ENCODE measurements around the gene GNPTAB. TPM values are rescaled to one million over a fixed set of nuclear protein-coding genes. Genes with fewer than 3 reads are reported as not detected.
"Not testable (repeated sequence)": the region's sequence is repeated elsewhere in the genome, so short reads cannot be mapped to it uniquely, and the experiment has no call there.

GNPTAB gene
- total RNA-seq, 3 donors from 2014 or later (not counting 1 experiment from before 2014, with no cell fraction given), result 260 to 285 (median 262) TPM

GRCh38 chr12:101870925-101871324, 40.2 kb upstream of the GNPTAB start:
- Mint-ChIP-seq H3K36me3 (no peaks in the 10 kb centered on the region), H3K4me3 (no peak overlapping the region)

GRCh38 chr12:101867619-101868018, 36.9 kb upstream of the GNPTAB start:
- H3K4me3 ChIP-seq (ENCODE audit: low read length); H3K9me3 ChIP-seq (ENCODE audit: control insufficient read depth, insufficient read depth, low read length); H3K27ac ChIP-seq (ENCODE audit: low read length); H3K36me3 Mint-ChIP-seq; intact Hi-C loops (cut with micrococcal nuclease); H3K36me3 ChIP-seq (ENCODE audit: control insufficient read depth, insufficient read depth, low read length); H3K27ac Mint-ChIP-seq; H3K9me3 Mint-ChIP-seq; H3K4me1 Mint-ChIP-seq; DNase-seq; H3K4me3 Mint-ChIP-seq; ATAC-seq; H3K4me1 ChIP-seq (ENCODE audit: control insufficient read depth, insufficient read depth, low read length); H3K27me3 ChIP-seq (ENCODE audit: control insufficient read depth, insufficient read depth, low read length); H3K27me3 Mint-ChIP-seq (ENCODE audit: low read depth in 2 of 2): not testable (repeated sequence)
- 100% methylated on average over 1 of the region's 3 CpGs for WGBS (ENCODE audit: insufficient coverage)

More at GRCh38 chr12:101870925-101871324, 40.2 kb upstream of the GNPTAB start:
- H3K9me3 ChIP-seq (ENCODE audit: control insufficient read depth, insufficient read depth, low read length), result no peaks in the 10 kb centered on the region
- no peak for ATAC-seq
- H3K27me3 ChIP-seq (ENCODE audit: control insufficient read depth, insufficient read depth, low read length), result no peaks in the 10 kb centered on the region
- no peaks in the 10 kb centered on the region for H3K36me3 ChIP-seq (ENCODE audit: control insufficient read depth, insufficient read depth, low read length)
- Mint-ChIP-seq H3K4me1 (no peaks in the 10 kb centered on the region), H3K27ac (no peak overlapping the region), H3K27me3 (ENCODE audit: low read depth in 2 of 2) (peaks cover 0 to 3% of the 10 kb centered on the region in 2 donors), H3K9me3 (no peaks in the 10 kb centered on the region)
- no peaks in the 10 kb centered on the region for H3K4me1 ChIP-seq (ENCODE audit: control insufficient read depth, insufficient read depth, low read length)
- DNase-seq, result no peak
- 100% methylated on average over 1 of the region's 1 CpG for WGBS (ENCODE audit: insufficient coverage)
- H3K27ac ChIP-seq (ENCODE audit: low read length), result no peak overlapping the region
- intact Hi-C loops (cut with micrococcal nuclease), result no loop called here
- no peak for TF ChIP-seq CTCF (IDR thresholded peaks at IDR 0.05)
- H3K4me3 ChIP-seq (ENCODE audit: low read length), result no peak overlapping the region

GRCh38 chr12:101866615-101867373, 36.0 kb upstream of the GNPTAB start:
- DNase-seq, result no peak
- Histone ChIP-seq H3K36me3 (ENCODE audit: control insufficient read depth, insufficient read depth, low read length) (no peaks in the 10 kb centered on the region), H3K27ac (ENCODE audit: low read length) (no peak overlapping the region), H3K27me3 (ENCODE audit: control insufficient read depth, insufficient read depth, low read length) (no peaks in the 10 kb centered on the region), H3K4me1 (ENCODE audit: control insufficient read depth, insufficient read depth, low read length) (no peaks in the 10 kb centered on the region), H3K9me3 (ENCODE audit: control insufficient read depth, insufficient read depth, low read length) (no peaks in the 10 kb centered on the region), H3K4me3 (ENCODE audit: low read length) (no peak overlapping the region)
- Mint-ChIP-seq H3K27me3 (ENCODE audit: low read depth in 2 of 2) (peaks cover 0 to 5% of the 10 kb centered on the region in 2 donors), H3K9me3 (no peaks in the 10 kb centered on the region), H3K27ac (no peak overlapping the region), H3K4me1 (no peaks in the 10 kb centered on the region), H3K36me3 (no peaks in the 10 kb centered on the region), H3K4me3 (no peak overlapping the region)
- intact Hi-C loops (cut with micrococcal nuclease), result no loop called here
- WGBS (ENCODE audit: insufficient coverage), result 91% methylated on average over 13 of the region's 13 CpGs
- no peak for ATAC-seq
- TF ChIP-seq CTCF (IDR thresholded peaks at IDR 0.05), result no peak

- H3K27me3 Mint-ChIP-seq (ENCODE audit: low read depth in 2 of 2), result peaks cover 0 to 5% of the 10 kb centered on the region in 2 donors
- intact Hi-C loops (cut with micrococcal nuclease), result no loop called here
- no peak overlapping the region for H3K27ac Mint-ChIP-seq
- ATAC-seq, result no peak
- no peaks in the 10 kb centered on the region for H3K9me3 ChIP-seq (ENCODE audit: control insufficient read depth, insufficient read depth, low read length)
- no peaks in the 10 kb centered on the region for H3K27me3 ChIP-seq (ENCODE audit: control insufficient read depth, insufficient read depth, low read length)
- no peaks in the 10 kb centered on the region for H3K36me3 Mint-ChIP-seq
- no peaks in the 10 kb centered on the region for H3K9me3 Mint-ChIP-seq
- H3K27ac ChIP-seq (ENCODE audit: low read length), result no peak overlapping the region
- TF ChIP-seq CTCF (IDR thresholded peaks at IDR 0.05), result no peak
- no peaks in the 10 kb centered on the region for H3K36me3 ChIP-seq (ENCODE audit: control insufficient read depth, insufficient read depth, low read length)
- DNase-seq, result no peak
- H3K4me1 ChIP-seq (ENCODE audit: control insufficient read depth, insufficient read depth, low read length), result no peaks in the 10 kb centered on the region
- no peak overlapping the region for H3K4me3 Mint-ChIP-seq
- no peaks in the 10 kb centered on the region for H3K4me1 Mint-ChIP-seq
- H3K4me3 ChIP-seq (ENCODE audit: low read length), result no peak overlapping the region
Observed at GRCh38 chr12:101863981-101864380, 33.2 kb upstream of the GNPTAB start.
